SH-SY5Y (cell line): ENCODE data around the gene ZDHHC14.

Experiments used
- GATA2 ChIP-seq: IDR thresholded peaks from 2 replicates; pipeline ENCODE4 v1.6.1; 2011; ENCODE audit warnings: mild to moderate bottlenecking, low read depth, low read length
- GATA3 ChIP-seq: IDR thresholded peaks from 2 replicates; pipeline ENCODE4 v1.6.1; 2011; ENCODE audit warnings: low read depth, mild to moderate bottlenecking, low read length, moderate library complexity

Gene ZDHHC14

GRCh38 chr6:157380779-157381561 lies at the start of gene ZDHHC14:
TSS of gene ZDHHC14 (plus strand) at chr6:157381190.
- TF ChIP-seq GATA2 (no peak), GATA3 (no peak)

GRCh38 chr6:157332813-157333212 lies 48.2 kb upstream of the ZDHHC14 start:
- TF ChIP-seq GATA3 (no peak), GATA2 (no peak)

- TF ChIP-seq GATA3, result no peak
- no peak for TF ChIP-seq GATA2
Observed at GRCh38 chr6:157333537-157333936, 47.5 kb upstream of the ZDHHC14 start.

GRCh38 chr6:157333956-157334355 lies 47.0 kb upstream of the ZDHHC14 start:
- TF ChIP-seq GATA2, result no peak
- TF ChIP-seq GATA3, result no peak

GRCh38 chr6:157335829-157336228 lies 45.2 kb upstream of the ZDHHC14 start:
- TF ChIP-seq GATA3 (no peak), GATA2 (no peak)

- TF ChIP-seq GATA2 (no peak), GATA3 (no peak)
Observed at GRCh38 chr6:157337751-157338150, 43.2 kb upstream of the ZDHHC14 start.

- TF ChIP-seq GATA2 (no peak), GATA3 (no peak)
Observed at GRCh38 chr6:157339432-157339831, 41.6 kb upstream of the ZDHHC14 start.

- TF ChIP-seq GATA3 (no peak), GATA2 (no peak)
Observed at GRCh38 chr6:157343732-157344131, 37.3 kb upstream of the ZDHHC14 start.

- TF ChIP-seq GATA3 (0 out of 2 replicates have a peak, but pooled peaks have one; percentile 15), GATA2 (no peak; the same call in 1 of the 2 replicates)
Observed at GRCh38 chr6:157346373-157346772, 34.6 kb upstream of the ZDHHC14 start.

GRCh38 chr6:157358287-157358686 lies 22.7 kb upstream of the ZDHHC14 start:
- TF ChIP-seq GATA3, result no peak
- no peak for TF ChIP-seq GATA2

- no peak for TF ChIP-seq GATA2
- no peak for TF ChIP-seq GATA3
Observed at GRCh38 chr6:157361886-157362285, 19.1 kb upstream of the ZDHHC14 start.

- TF ChIP-seq GATA3, result no peak
- no peak for TF ChIP-seq GATA2
Observed at GRCh38 chr6:157364705-157365104, 16.3 kb upstream of the ZDHHC14 start.

- TF ChIP-seq GATA2 (no peak), GATA3 (no peak)
Observed at GRCh38 chr6:157366648-157367047, 14.3 kb upstream of the ZDHHC14 start.

- TF ChIP-seq GATA3, result no peak
- no peak for TF ChIP-seq GATA2
Observed at GRCh38 chr6:157368359-157369049, 12.5 kb upstream of the ZDHHC14 start.

GRCh38 chr6:157370755-157371154 lies 10.2 kb upstream of the ZDHHC14 start:
- TF ChIP-seq GATA3 (no peak), GATA2 (no peak)
